HepG2 (cell line): Measurements from ENCODE around the gene JPH2. TPM values are rescaled to one million over a fixed set of nuclear protein-coding genes. Genes with fewer than 3 reads are reported as not detected.

Experiments used
- CENPX ChIP-seq: sonication (generic); formaldehyde crosslinking; IDR thresholded peaks from 2 replicates; pipeline ENCODE4 v1.9.0; 2021; ENCODE audit warnings: mild to moderate bottlenecking, missing genetic modification reagents, moderate library complexity
- EED ChIP-seq: sonication (generic); formaldehyde crosslinking; IDR thresholded peaks from 2 replicates; pipeline ENCODE4 v1.5.0; 2020; ENCODE audit warnings: mild to moderate bottlenecking, missing genetic modification reagents
- FOXA3 ChIP-seq: IDR thresholded peaks from 2 replicates; pipeline ENCODE4 v1.6.1; 2016; ENCODE audit warnings: missing genetic modification reagents, missing compliant biosample characterization
- ISL2 ChIP-seq: sonication (generic); formaldehyde crosslinking; IDR thresholded peaks from 2 replicates; pipeline ENCODE4 v1.5.0; 2020; ENCODE audit warnings: missing genetic modification reagents
- NFATC3 ChIP-seq: sonication (generic); formaldehyde crosslinking; IDR thresholded peaks from 2 replicates; pipeline ENCODE4 v1.5.1; 2020; ENCODE audit warnings: mild to moderate bottlenecking, missing genetic modification reagents
- NFIB ChIP-seq: sonication (generic); formaldehyde crosslinking; IDR thresholded peaks from 2 replicates; pipeline ENCODE4 v1.9.0; 2021; ENCODE audit warnings: missing genetic modification reagents, mild to moderate bottlenecking, borderline replicate concordance
- TCF12 ChIP-seq, 2 experiments: fragments of 450-650 bp in 1 of 2; sonication (generic) in 1 of 2; formaldehyde crosslinking in 1 of 2; IDR thresholded peaks; 2 replicates each; pipeline versions ENCODE4 v1.6.1 to v1.8.0; 2017 to 2022; ENCODE audit warnings: antibody characterized with exemption in 1 of 2, mild to moderate bottlenecking in 1 of 2, missing genetic modification reagents in 1 of 2, moderate library complexity in 1 of 2
- TCF7L2 ChIP-seq: IDR thresholded peaks from 2 replicates; pipeline ENCODE4 v1.6.1; 2011; ENCODE audit warnings: mild to moderate bottlenecking, low read depth, low read length, moderate library complexity
- ZNF713 ChIP-seq: sonication (generic); formaldehyde crosslinking; IDR thresholded peaks from 2 replicates; pipeline ENCODE4 v1.4.0; 2020; ENCODE audit warnings: mild to moderate bottlenecking, missing genetic modification reagents
- ZNF816 ChIP-seq: sonication (generic); formaldehyde crosslinking; IDR thresholded peaks from 2 replicates; pipeline ENCODE4 v1.8.0; 2022; ENCODE audit warnings: missing genetic modification reagents, mild to moderate bottlenecking, borderline replicate concordance
- ZSCAN30 ChIP-seq: sonication (generic); formaldehyde crosslinking; IDR thresholded peaks from 2 replicates; pipeline ENCODE4 v1.5.0; 2020; ENCODE audit warnings: mild to moderate bottlenecking, missing genetic modification reagents
- polyA plus RNA-seq, 8 experiments: library from polyadenylated mRNA; depleted of rRNA in 3 of 8; stranded (reverse) in 7 of 8; unstranded in 1 of 8; fragments of >200 nt; fragmentation: Illumina TruSeq in 4 of 8; extraction: Trizol in 4 of 8; gene quantifications; 2 replicates each; pipeline versions ENCODE4 v1.2.1 to v1.2.3, GENCODE V29; 2011 to 2016; ENCODE audit warnings: low read depth in 4 of 8, missing spikeins in 1 of 8, mixed read lengths in 1 of 8; ENCODE audit not compliant: insufficient read depth in 1 of 8
- total RNA-seq, 5 experiments: library from RNA; depleted of rRNA; stranded (reverse); fragments of >200 nt; fragmentation: Illumina TruSeq; extraction: Trizol; gene quantifications; 2 replicates each; pipeline ENCODE4 v1.2.3, GENCODE V29; 2016; ENCODE audit warnings: low read depth in 1 of 5
- TF ChIP-seq, protein P1 (sequence below): sonication (generic); formaldehyde crosslinking; IDR thresholded peaks from 2 replicates; pipeline ENCODE4 v1.4.0; 2020; ENCODE audit warnings: missing genetic modification reagents
- TF ChIP-seq, protein P2 (sequence below): sonication (generic); formaldehyde crosslinking; IDR thresholded peaks from 2 replicates; pipeline ENCODE4 v1.5.1; 2020; ENCODE audit warnings: mild to moderate bottlenecking, missing genetic modification reagents, borderline replicate concordance
- TF ChIP-seq, protein P3 (sequence below): sonication (generic); formaldehyde crosslinking; IDR thresholded peaks from 2 replicates; pipeline ENCODE4 v1.4.0; 2020; ENCODE audit warnings: missing genetic modification reagents
- TF ChIP-seq, protein P4 (sequence below): sonication (generic); formaldehyde crosslinking; IDR thresholded peaks from 2 replicates; pipeline ENCODE4 v1.8.0; 2022; ENCODE audit warnings: missing genetic modification reagents, mild to moderate bottlenecking, borderline replicate concordance

JPH2 gene
- total and polyA plus RNA-seq, 2 of the 13 experiments (the other 11 are each of a cell fraction or from before 2014, with no cell fraction given): 0.42 TPM; not detected in 1

DNA sequence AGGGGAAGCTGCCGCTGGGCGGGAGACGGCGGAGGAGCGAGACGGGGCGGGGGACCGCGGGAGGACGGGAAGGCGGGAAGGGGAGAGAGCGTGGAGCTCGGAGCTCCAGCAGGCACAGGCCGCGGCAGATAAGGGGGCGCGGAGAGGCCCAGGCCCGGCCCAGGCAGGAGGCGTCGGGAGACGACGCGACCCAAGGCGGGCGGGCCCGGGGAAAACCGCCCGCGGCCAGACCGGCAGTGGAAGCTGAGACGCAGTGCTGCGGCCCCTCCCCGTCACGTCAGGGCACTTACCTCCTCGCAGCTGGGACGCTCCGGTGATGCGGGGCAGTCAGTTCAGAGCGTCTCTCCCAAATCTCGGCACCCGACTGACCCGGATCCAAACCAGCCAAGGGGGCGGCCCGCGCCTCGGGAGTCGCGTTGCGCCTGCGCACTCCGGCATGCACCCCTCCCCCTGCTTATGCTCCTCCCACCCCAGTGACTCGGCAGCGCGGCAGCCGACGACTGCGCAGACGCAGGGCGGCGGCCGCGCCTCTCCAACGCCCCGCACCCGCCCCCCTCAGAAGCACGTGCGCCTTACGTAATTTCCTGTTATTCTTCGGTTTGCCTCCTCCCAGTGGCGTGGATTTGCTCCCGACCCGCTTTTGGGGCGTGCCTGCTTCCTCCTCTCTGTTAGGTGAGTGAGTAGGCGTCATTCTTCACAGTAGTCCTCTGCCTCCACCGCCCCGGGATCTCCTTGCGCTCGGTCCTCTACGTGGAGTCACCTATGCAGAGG lies 23.6 kb upstream of the JPH2 start, which contains the start of gene OSER1 (continued):
- TF ChIP-seq, protein P1, sequence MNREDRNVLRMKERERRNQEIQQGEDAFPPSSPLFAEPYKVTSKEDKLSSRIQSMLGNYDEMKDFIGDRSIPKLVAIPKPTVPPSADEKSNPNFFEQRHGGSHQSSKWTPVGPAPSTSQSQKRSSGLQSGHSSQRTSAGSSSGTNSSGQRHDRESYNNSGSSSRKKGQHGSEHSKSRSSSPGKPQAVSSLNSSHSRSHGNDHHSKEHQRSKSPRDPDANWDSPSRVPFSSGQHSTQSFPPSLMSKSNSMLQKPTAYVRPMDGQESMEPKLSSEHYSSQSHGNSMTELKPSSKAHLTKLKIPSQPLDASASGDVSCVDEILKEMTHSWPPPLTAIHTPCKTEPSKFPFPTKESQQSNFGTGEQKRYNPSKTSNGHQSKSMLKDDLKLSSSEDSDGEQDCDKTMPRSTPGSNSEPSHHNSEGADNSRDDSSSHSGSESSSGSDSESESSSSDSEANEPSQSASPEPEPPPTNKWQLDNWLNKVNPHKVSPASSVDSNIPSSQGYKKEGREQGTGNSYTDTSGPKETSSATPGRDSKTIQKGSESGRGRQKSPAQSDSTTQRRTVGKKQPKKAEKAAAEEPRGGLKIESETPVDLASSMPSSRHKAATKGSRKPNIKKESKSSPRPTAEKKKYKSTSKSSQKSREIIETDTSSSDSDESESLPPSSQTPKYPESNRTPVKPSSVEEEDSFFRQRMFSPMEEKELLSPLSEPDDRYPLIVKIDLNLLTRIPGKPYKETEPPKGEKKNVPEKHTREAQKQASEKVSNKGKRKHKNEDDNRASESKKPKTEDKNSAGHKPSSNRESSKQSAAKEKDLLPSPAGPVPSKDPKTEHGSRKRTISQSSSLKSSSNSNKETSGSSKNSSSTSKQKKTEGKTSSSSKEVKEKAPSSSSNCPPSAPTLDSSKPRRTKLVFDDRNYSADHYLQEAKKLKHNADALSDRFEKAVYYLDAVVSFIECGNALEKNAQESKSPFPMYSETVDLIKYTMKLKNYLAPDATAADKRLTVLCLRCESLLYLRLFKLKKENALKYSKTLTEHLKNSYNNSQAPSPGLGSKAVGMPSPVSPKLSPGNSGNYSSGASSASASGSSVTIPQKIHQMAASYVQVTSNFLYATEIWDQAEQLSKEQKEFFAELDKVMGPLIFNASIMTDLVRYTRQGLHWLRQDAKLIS (CRISPR knock-in tag): peak; percentile 85; the same call in 1 of the 2 replicates
- TF ChIP-seq FOXA3 (peak; percentile 76), ZSCAN30 (CRISPR knock-in tag) (peak; percentile 83; the same call in 1 of the 2 replicates), ZNF816 (CRISPR knock-in tag) (peak; percentile 99), TCF7L2 (no peak), ZNF713 (CRISPR knock-in tag) (no peak), ISL2 (CRISPR knock-in tag) (peak; percentile 4; the same call in 1 of the 2 replicates), NFATC3 (CRISPR knock-in tag) (peak; percentile 95), EED (CRISPR knock-in tag) (peak; percentile 96), NFIB (CRISPR knock-in tag) (no peak), CENPX (CRISPR knock-in tag) (no peak), TCF12 (IDR thresholded peaks at IDR 0.05) (no peak), TCF12 (CRISPR knock-in tag; IDR thresholded peaks at IDR 0.05) (peak; percentile 76; the same call in 1 of the 2 replicates)
- TF ChIP-seq, protein P2, sequence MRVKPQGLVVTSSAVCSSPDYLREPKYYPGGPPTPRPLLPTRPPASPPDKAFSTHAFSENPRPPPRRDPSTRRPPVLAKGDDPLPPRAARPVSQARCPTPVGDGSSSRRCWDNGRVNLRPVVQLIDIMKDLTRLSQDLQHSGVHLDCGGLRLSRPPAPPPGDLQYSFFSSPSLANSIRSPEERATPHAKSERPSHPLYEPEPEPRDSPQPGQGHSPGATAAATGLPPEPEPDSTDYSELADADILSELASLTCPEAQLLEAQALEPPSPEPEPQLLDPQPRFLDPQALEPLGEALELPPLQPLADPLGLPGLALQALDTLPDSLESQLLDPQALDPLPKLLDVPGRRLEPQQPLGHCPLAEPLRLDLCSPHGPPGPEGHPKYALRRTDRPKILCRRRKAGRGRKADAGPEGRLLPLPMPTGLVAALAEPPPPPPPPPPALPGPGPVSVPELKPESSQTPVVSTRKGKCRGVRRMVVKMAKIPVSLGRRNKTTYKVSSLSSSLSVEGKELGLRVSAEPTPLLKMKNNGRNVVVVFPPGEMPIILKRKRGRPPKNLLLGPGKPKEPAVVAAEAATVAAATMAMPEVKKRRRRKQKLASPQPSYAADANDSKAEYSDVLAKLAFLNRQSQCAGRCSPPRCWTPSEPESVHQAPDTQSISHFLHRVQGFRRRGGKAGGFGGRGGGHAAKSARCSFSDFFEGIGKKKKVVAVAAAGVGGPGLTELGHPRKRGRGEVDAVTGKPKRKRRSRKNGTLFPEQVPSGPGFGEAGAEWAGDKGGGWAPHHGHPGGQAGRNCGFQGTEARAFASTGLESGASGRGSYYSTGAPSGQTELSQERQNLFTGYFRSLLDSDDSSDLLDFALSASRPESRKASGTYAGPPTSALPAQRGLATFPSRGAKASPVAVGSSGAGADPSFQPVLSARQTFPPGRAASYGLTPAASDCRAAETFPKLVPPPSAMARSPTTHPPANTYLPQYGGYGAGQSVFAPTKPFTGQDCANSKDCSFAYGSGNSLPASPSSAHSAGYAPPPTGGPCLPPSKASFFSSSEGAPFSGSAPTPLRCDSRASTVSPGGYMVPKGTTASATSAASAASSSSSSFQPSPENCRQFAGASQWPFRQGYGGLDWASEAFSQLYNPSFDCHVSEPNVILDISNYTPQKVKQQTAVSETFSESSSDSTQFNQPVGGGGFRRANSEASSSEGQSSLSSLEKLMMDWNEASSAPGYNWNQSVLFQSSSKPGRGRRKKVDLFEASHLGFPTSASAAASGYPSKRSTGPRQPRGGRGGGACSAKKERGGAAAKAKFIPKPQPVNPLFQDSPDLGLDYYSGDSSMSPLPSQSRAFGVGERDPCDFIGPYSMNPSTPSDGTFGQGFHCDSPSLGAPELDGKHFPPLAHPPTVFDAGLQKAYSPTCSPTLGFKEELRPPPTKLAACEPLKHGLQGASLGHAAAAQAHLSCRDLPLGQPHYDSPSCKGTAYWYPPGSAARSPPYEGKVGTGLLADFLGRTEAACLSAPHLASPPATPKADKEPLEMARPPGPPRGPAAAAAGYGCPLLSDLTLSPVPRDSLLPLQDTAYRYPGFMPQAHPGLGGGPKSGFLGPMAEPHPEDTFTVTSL: peak; percentile 81
- TF ChIP-seq, protein P3, sequence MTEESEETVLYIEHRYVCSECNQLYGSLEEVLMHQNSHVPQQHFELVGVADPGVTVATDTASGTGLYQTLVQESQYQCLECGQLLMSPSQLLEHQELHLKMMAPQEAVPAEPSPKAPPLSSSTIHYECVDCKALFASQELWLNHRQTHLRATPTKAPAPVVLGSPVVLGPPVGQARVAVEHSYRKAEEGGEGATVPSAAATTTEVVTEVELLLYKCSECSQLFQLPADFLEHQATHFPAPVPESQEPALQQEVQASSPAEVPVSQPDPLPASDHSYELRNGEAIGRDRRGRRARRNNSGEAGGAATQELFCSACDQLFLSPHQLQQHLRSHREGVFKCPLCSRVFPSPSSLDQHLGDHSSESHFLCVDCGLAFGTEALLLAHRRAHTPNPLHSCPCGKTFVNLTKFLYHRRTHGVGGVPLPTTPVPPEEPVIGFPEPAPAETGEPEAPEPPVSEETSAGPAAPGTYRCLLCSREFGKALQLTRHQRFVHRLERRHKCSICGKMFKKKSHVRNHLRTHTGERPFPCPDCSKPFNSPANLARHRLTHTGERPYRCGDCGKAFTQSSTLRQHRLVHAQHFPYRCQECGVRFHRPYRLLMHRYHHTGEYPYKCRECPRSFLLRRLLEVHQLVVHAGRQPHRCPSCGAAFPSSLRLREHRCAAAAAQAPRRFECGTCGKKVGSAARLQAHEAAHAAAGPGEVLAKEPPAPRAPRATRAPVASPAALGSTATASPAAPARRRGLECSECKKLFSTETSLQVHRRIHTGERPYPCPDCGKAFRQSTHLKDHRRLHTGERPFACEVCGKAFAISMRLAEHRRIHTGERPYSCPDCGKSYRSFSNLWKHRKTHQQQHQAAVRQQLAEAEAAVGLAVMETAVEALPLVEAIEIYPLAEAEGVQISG (CRISPR knock-in tag): peak; percentile 66
- TF ChIP-seq, protein P4, sequence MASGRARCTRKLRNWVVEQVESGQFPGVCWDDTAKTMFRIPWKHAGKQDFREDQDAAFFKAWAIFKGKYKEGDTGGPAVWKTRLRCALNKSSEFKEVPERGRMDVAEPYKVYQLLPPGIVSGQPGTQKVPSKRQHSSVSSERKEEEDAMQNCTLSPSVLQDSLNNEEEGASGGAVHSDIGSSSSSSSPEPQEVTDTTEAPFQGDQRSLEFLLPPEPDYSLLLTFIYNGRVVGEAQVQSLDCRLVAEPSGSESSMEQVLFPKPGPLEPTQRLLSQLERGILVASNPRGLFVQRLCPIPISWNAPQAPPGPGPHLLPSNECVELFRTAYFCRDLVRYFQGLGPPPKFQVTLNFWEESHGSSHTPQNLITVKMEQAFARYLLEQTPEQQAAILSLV (CRISPR knock-in tag): peak; percentile 98
